Mucosa of rectum (tissue), 2 donors: ENCODE results near the gene TACC3.

ENCODE experiments used
- H3K27ac ChIP-seq, 2 donors: one replicate each; pipeline ENCODE4 v1.7.0; 2013; ENCODE audit warnings: inconsistent platforms in 2 of 2, low read depth in 2 of 2, low read length in 2 of 2
- H3K27me3 ChIP-seq, 2 donors: one replicate each; pipeline ENCODE4 v1.7.0; 2013; ENCODE audit warnings: low read length in 2 of 2; ENCODE audit not compliant: control insufficient read depth in 2 of 2, insufficient read depth in 2 of 2
- H3K36me3 ChIP-seq, 2 donors: one replicate each; pipeline ENCODE4 v1.7.0; 2013; ENCODE audit warnings: low read length in 2 of 2; ENCODE audit not compliant: control insufficient read depth in 2 of 2, insufficient read depth in 2 of 2
- H3K4me1 ChIP-seq, 2 donors: one replicate each; pipeline ENCODE4 v1.7.0; 2013; ENCODE audit warnings: low read length in 2 of 2, mild to moderate bottlenecking in 1 of 2; ENCODE audit not compliant: control insufficient read depth in 2 of 2, insufficient read depth in 2 of 2
- H3K4me3 ChIP-seq, 2 donors: one replicate each; pipeline ENCODE4 v1.7.0; 2013; ENCODE audit warnings: low read length in 2 of 2
- H3K9ac ChIP-seq, 2 donors: one replicate each; pipeline ENCODE4 v1.7.0; 2013; ENCODE audit warnings: low read length in 2 of 2, low read depth in 1 of 2, mild to moderate bottlenecking in 1 of 2
- H3K9me3 ChIP-seq, 2 donors: one replicate each; pipeline ENCODE4 v1.7.0; 2013; ENCODE audit warnings: low read length in 2 of 2; ENCODE audit not compliant: control insufficient read depth in 2 of 2
- donor health status: healthy.
- donor health status: Normal muscosa, but diverticular disease.

The TACC3 gene

GRCh38 chr4:1745697-1746096, 24.4 kb downstream of the TACC3 start:
- H3K27ac ChIP-seq: no peak overlapping the region
- H3K9ac ChIP-seq: no peak overlapping the region
- peaks cover 0 to 3% of the 10 kb centered on the region in 2 donors for H3K4me1 ChIP-seq
- H3K9me3 ChIP-seq: no peaks in the 10 kb centered on the region
- H3K27me3 ChIP-seq: no peaks in the 10 kb centered on the region
- H3K36me3 ChIP-seq: peaks cover 0 to 6% of the 10 kb centered on the region in 2 donors
- H3K4me3 ChIP-seq: no peak overlapping the region

GRCh38 chr4:1746265-1746691, 25.0 kb downstream of the TACC3 start:
- H3K27me3 ChIP-seq: no peaks in the 10 kb centered on the region
- H3K9me3 ChIP-seq: no peaks in the 10 kb centered on the region
- H3K36me3 ChIP-seq: peaks cover 0 to 2% of the 10 kb centered on the region in 2 donors
- H3K4me1 ChIP-seq: peaks cover 0 to 3% of the 10 kb centered on the region in 2 donors
- no peak overlapping the region for H3K27ac ChIP-seq
- H3K9ac ChIP-seq: no peak overlapping the region
- no peak overlapping the region for H3K4me3 ChIP-seq

GRCh38 chr4:1746919-1747602, 25.7 kb downstream of the TACC3 start:
- Histone ChIP-seq H3K36me3 (no peaks in the 10 kb centered on the region), H3K4me1 (peaks cover 2 to 5% of the 10 kb centered on the region in 2 donors), H3K27me3 (no peaks in the 10 kb centered on the region), H3K9ac (no peak overlapping the region), H3K9me3 (no peaks in the 10 kb centered on the region), H3K27ac (no peak overlapping the region), H3K4me3 (no peak overlapping the region)

- Histone ChIP-seq H3K27me3 (no peaks in the 10 kb centered on the region), H3K4me1 (peaks cover 7 to 8% of the 10 kb centered on the region in 2 donors), H3K9me3 (no peaks in the 10 kb centered on the region), H3K27ac (no peak overlapping the region), H3K4me3 (no peak overlapping the region), H3K36me3 (no peaks in the 10 kb centered on the region), H3K9ac (no peak overlapping the region)
Measured at GRCh38 chr4:1747603-1747967, 26.3 kb downstream of the TACC3 start.

- H3K4me1 ChIP-seq: peaks cover 10 to 11% of the 10 kb centered on the region in 2 donors
- no peak overlapping the region for H3K27ac ChIP-seq
- H3K4me3 ChIP-seq: no peak overlapping the region
- H3K36me3 ChIP-seq: no peaks in the 10 kb centered on the region
- no peaks in the 10 kb centered on the region for H3K27me3 ChIP-seq
- no peak overlapping the region for H3K9ac ChIP-seq
- no peaks in the 10 kb centered on the region for H3K9me3 ChIP-seq
Measured at GRCh38 chr4:1748465-1748995, 27.2 kb downstream of the TACC3 start.

GRCh38 chr4:1749370-1749769, 28.0 kb downstream of the TACC3 start:
- Histone ChIP-seq H3K27me3 (no peaks in the 10 kb centered on the region), H3K36me3 (no peaks in the 10 kb centered on the region), H3K27ac (no peak overlapping the region), H3K9me3 (no peaks in the 10 kb centered on the region), H3K4me1 (peaks cover 10 to 11% of the 10 kb centered on the region in 2 donors), H3K4me3 (no peak overlapping the region), H3K9ac (no peak overlapping the region)

GRCh38 chr4:1749826-1750225, 28.5 kb downstream of the TACC3 start:
- Histone ChIP-seq H3K36me3 (no peaks in the 10 kb centered on the region), H3K9ac (no peak overlapping the region), H3K27ac (no peak overlapping the region), H3K4me3 (no peak overlapping the region), H3K9me3 (no peaks in the 10 kb centered on the region), H3K4me1 (peaks cover 10 to 11% of the 10 kb centered on the region in 2 donors), H3K27me3 (no peaks in the 10 kb centered on the region)

GRCh38 chr4:1750381-1751154, 29.2 kb downstream of the TACC3 start:
- no peaks in the 10 kb centered on the region for H3K36me3 ChIP-seq
- H3K4me3 ChIP-seq: no peak overlapping the region
- peaks cover 10 to 11% of the 10 kb centered on the region in 2 donors for H3K4me1 ChIP-seq
- H3K27me3 ChIP-seq: no peaks in the 10 kb centered on the region
- no peaks in the 10 kb centered on the region for H3K9me3 ChIP-seq
- no peak overlapping the region for H3K27ac ChIP-seq
- no peak overlapping the region for H3K9ac ChIP-seq

GRCh38 chr4:1751155-1751918, 30.0 kb downstream of the TACC3 start:
- Histone ChIP-seq H3K4me3 (no peak overlapping the region), H3K36me3 (no peaks in the 10 kb centered on the region), H3K27me3 (no peaks in the 10 kb centered on the region), H3K4me1 (peaks cover 10 to 11% of the 10 kb centered on the region in 2 donors), H3K27ac (no peak overlapping the region), H3K9me3 (no peaks in the 10 kb centered on the region), H3K9ac (no peak overlapping the region)

- H3K9ac ChIP-seq: peak overlapping the region in 1 of 2 donors; percentile 38
- no peaks in the 10 kb centered on the region for H3K27me3 ChIP-seq
- peaks cover 10 to 11% of the 10 kb centered on the region in 2 donors for H3K4me1 ChIP-seq
- no peaks in the 10 kb centered on the region for H3K36me3 ChIP-seq
- H3K4me3 ChIP-seq: peak overlapping the region in 1 of 2 donors; percentile 26
- H3K9me3 ChIP-seq: no peaks in the 10 kb centered on the region
- H3K27ac ChIP-seq: no peak overlapping the region
Measured at GRCh38 chr4:1751919-1752283, 30.6 kb downstream of the TACC3 start.
